HepG2 (cell line): Measurements from ENCODE around the gene THRB. TPM values are rescaled to one million over a fixed set of nuclear protein-coding genes. Genes with fewer than 3 reads are reported as not detected.

Source experiments
- ZNF10 ChIP-seq: sonication (generic); formaldehyde crosslinking; IDR thresholded peaks from 2 replicates; pipeline ENCODE4 v1.4.0; 2020; ENCODE audit warnings: mild to moderate bottlenecking, low read depth, missing genetic modification reagents, borderline replicate concordance
- polyA plus RNA-seq, 8 experiments: library from polyadenylated mRNA; depleted of rRNA in 3 of 8; stranded (reverse) in 7 of 8; unstranded in 1 of 8; fragments of >200 nt; fragmentation: Illumina TruSeq in 4 of 8; extraction: Trizol in 4 of 8; gene quantifications; 2 replicates each; pipeline versions ENCODE4 v1.2.1 to v1.2.3, GENCODE V29; 2011 to 2016; ENCODE audit warnings: low read depth in 4 of 8, missing spikeins in 1 of 8, mixed read lengths in 1 of 8; ENCODE audit not compliant: insufficient read depth in 1 of 8
- total RNA-seq, 5 experiments: library from RNA; depleted of rRNA; stranded (reverse); fragments of >200 nt; fragmentation: Illumina TruSeq; extraction: Trizol; gene quantifications; 2 replicates each; pipeline ENCODE4 v1.2.3, GENCODE V29; 2016; ENCODE audit warnings: low read depth in 1 of 5
- TF ChIP-seq, protein P1 (sequence below), 2 experiments: fragments of 450-650 bp in 1 of 2; sonication (generic) in 1 of 2; formaldehyde crosslinking in 1 of 2; IDR thresholded peaks; 2 replicates each; pipeline versions ENCODE4 v1.6.1 to v1.8.0; 2016 to 2022; ENCODE audit warnings: antibody characterized with exemption in 1 of 2, mild to moderate bottlenecking in 1 of 2, missing genetic modification reagents in 1 of 2

The THRB gene
- total and polyA plus RNA-seq, 2 of the 13 experiments (the other 11 are each of a cell fraction or from before 2014, with no cell fraction given), result 4.7 to 22.7 TPM

DNA sequence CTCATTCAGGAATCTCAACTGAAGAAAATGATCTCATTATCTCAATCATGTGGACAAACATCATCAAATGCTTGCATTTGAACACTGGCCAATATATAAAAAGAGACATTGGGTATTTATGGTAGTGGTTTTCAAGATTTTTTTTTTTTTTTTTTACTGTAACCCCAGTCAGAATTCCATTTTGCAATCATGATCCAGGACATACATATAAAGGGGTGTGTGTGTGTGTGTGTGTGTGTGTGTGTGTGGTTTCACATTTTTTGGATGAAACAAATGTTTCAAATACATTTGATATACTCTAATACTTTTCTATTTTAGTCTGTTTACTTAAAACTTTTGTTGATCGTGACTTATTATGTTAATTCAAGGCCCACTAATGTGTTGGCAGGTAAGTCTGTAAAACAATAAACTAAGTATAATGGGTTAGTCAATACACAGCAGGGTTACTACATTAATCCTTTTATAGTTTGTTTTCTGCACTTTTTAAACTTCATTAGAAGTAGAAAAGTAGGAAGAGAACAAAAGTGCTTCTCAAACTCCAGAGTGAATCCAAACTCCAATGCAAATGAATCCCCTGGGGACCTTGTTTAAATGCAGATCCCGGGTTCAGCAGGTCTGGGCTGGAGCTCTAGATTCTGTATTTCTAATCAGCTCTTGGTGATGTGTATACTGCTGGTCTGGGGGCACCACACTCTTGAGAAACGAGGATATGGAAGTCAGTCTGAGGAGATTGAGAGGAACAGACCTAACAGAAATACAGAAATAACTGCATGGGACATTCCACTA lies 17.6 kb downstream of the THRB start (continued):
- TF ChIP-seq, protein P1, sequence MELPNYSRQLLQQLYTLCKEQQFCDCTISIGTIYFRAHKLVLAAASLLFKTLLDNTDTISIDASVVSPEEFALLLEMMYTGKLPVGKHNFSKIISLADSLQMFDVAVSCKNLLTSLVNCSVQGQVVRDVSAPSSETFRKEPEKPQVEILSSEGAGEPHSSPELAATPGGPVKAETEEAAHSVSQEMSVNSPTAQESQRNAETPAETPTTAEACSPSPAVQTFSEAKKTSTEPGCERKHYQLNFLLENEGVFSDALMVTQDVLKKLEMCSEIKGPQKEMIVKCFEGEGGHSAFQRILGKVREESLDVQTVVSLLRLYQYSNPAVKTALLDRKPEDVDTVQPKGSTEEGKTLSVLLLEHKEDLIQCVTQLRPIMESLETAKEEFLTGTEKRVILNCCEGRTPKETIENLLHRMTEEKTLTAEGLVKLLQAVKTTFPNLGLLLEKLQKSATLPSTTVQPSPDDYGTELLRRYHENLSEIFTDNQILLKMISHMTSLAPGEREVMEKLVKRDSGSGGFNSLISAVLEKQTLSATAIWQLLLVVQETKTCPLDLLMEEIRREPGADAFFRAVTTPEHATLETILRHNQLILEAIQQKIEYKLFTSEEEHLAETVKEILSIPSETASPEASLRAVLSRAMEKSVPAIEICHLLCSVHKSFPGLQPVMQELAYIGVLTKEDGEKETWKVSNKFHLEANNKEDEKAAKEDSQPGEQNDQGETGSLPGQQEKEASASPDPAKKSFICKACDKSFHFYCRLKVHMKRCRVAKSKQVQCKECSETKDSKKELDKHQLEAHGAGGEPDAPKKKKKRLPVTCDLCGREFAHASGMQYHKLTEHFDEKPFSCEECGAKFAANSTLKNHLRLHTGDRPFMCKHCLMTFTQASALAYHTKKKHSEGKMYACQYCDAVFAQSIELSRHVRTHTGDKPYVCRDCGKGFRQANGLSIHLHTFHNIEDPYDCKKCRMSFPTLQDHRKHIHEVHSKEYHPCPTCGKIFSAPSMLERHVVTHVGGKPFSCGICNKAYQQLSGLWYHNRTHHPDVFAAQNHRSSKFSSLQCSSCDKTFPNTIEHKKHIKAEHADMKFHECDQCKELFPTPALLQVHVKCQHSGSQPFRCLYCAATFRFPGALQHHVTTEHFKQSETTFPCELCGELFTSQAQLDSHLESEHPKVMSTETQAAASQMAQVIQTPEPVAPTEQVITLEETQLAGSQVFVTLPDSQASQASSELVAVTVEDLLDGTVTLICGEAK (IDR thresholded peaks at IDR 0.05), result no peak
- TF ChIP-seq, protein P1 (CRISPR knock-in tag; IDR thresholded peaks at IDR 0.05), result no peak
- no peak for TF ChIP-seq ZNF10 (CRISPR knock-in tag)
